Measurements from ENCODE around the gene TSSC4. TPM values are rescaled to one million over a fixed set of nuclear protein-coding genes. Genes with fewer than 3 reads are reported as not detected.

The TSSC4 gene
- total RNA-seq, 1 donor from 2014 or later, result 48.4 TPM

- TF ChIP-seq CTCF (IDR thresholded peaks at IDR 0.05; ENCODE audit: unreplicated experiment), result no peak
- H3K4me1 Mint-ChIP-seq (ENCODE audit: unreplicated experiment), result peaks cover 20% of the 10 kb centered on the region
- DNase-seq (ENCODE audit: low spot score), result no peak
- H3K27me3 Mint-ChIP-seq (ENCODE audit: unreplicated experiment), result peaks cover 7% of the 10 kb centered on the region
- no peaks in the 10 kb centered on the region for H3K9me3 Mint-ChIP-seq (ENCODE audit: unreplicated experiment)
- H3K27ac Mint-ChIP-seq (ENCODE audit: unreplicated experiment), result no peak overlapping the region
- H3K36me3 Mint-ChIP-seq (ENCODE audit: low read depth, unreplicated experiment), result no peaks in the 10 kb centered on the region
- H3K4me3 Mint-ChIP-seq (ENCODE audit: unreplicated experiment), result no peak overlapping the region
Observed at GRCh38 chr11:2443406-2443805, 42.9 kb downstream of the TSSC4 start.

- Mint-ChIP-seq H3K4me3 (ENCODE audit: unreplicated experiment) (peak within 1 kb of the TSS; percentile 91), H3K27me3 (ENCODE audit: unreplicated experiment) (peaks cover 7% of the 10 kb centered on the region), H3K27ac (ENCODE audit: unreplicated experiment) (no peak within 1 kb of the TSS), H3K9me3 (ENCODE audit: unreplicated experiment) (no peaks in the 10 kb centered on the region), H3K36me3 (ENCODE audit: low read depth, unreplicated experiment) (no peaks in the 10 kb centered on the region), H3K4me1 (ENCODE audit: unreplicated experiment) (peaks cover 22% of the 10 kb centered on the region)
- no peak for TF ChIP-seq CTCF (IDR thresholded peaks at IDR 0.05; ENCODE audit: unreplicated experiment)
- DNase-seq (ENCODE audit: low spot score), result peak; percentile 36
Observed at GRCh38 chr11:2443881-2444820, 43.6 kb downstream of the TSSC4 start, which contains the start of gene TRPM5. Gene TRPM5, minus strand, starts transcription at chr11:2444514. Its CDS starts 21,478 bp downstream, at chr11:2423036.

GRCh38 chr11:2444821-2445745 lies 44.5 kb downstream of the TSSC4 start, which contains the start of gene KCNQ1:
Gene KCNQ1, plus strand, starts transcription at chr11:2445008. Its CDS starts 91 bp downstream, at chr11:2445099.
- Mint-ChIP-seq H3K4me3 (ENCODE audit: unreplicated experiment) (peak within 1 kb of the TSS; percentile 91), H3K27me3 (ENCODE audit: unreplicated experiment) (peaks cover 9% of the 10 kb centered on the region)

GRCh38 chr11:2445746-2446551 lies 45.4 kb downstream of the TSSC4 start:
- H3K4me1 Mint-ChIP-seq (ENCODE audit: unreplicated experiment), result peaks cover 22% of the 10 kb centered on the region
- peak overlapping the region; percentile 91 for H3K4me3 Mint-ChIP-seq (ENCODE audit: unreplicated experiment)
- DNase-seq (ENCODE audit: low spot score), result no peak
- no peak for TF ChIP-seq CTCF (IDR thresholded peaks at IDR 0.05; ENCODE audit: unreplicated experiment)
- H3K27me3 Mint-ChIP-seq (ENCODE audit: unreplicated experiment), result peaks cover 11% of the 10 kb centered on the region
- H3K36me3 Mint-ChIP-seq (ENCODE audit: low read depth, unreplicated experiment), result no peaks in the 10 kb centered on the region
- H3K9me3 Mint-ChIP-seq (ENCODE audit: unreplicated experiment), result no peaks in the 10 kb centered on the region
- no peak overlapping the region for H3K27ac Mint-ChIP-seq (ENCODE audit: unreplicated experiment)

More at GRCh38 chr11:2444821-2445745, 44.5 kb downstream of the TSSC4 start, which contains the start of gene KCNQ1:
- Mint-ChIP-seq H3K4me1 (ENCODE audit: unreplicated experiment) (peaks cover 22% of the 10 kb centered on the region), H3K36me3 (ENCODE audit: low read depth, unreplicated experiment) (no peaks in the 10 kb centered on the region), H3K27ac (ENCODE audit: unreplicated experiment) (no peak within 1 kb of the TSS), H3K9me3 (ENCODE audit: unreplicated experiment) (no peaks in the 10 kb centered on the region)
- TF ChIP-seq CTCF (IDR thresholded peaks at IDR 0.05; ENCODE audit: unreplicated experiment), result no peak
- peak; percentile 77 for DNase-seq (ENCODE audit: low spot score)

Measured in endothelial cell (in vitro differentiated cells).